Hepatocyte (in vitro differentiated cells): ENCODE data around the gene FCRLA. TPM values are rescaled to one million over a fixed set of nuclear protein-coding genes. Genes with fewer than 3 reads are reported as not detected.
"Not testable (repeated sequence)": the region's sequence is repeated elsewhere in the genome, so short reads cannot be mapped to it uniquely, and the experiment has no call there.

Source experiments
- DNase-seq: peaks from one replicate; pipeline ENCODE4 v3.0.0-alpha.2; 2016; ENCODE audit warnings: low spot score
- H2AFZ ChIP-seq: fragments of 200-600 bp; sonication (generic); 2 replicates; pipeline ENCODE4 v1.6.0; 2016; ENCODE audit warnings: antibody characterized with exemption, mild to moderate bottlenecking
- H3K27ac ChIP-seq: fragments of 200-600 bp; sonication (generic); 2 replicates; pipeline ENCODE4 v1.5.1; 2016; ENCODE audit warnings: mild to moderate bottlenecking
- H3K27me3 ChIP-seq: fragments of 200-600 bp; sonication (generic); 2 replicates; pipeline ENCODE4 v1.6.1; 2016
- H3K36me3 ChIP-seq: fragments of 200-600 bp; sonication (generic); replicated peaks from 2 replicates; pipeline ENCODE4 v1.5.1; 2016; ENCODE audit warnings: low read depth; ENCODE audit not compliant: insufficient read depth
- H3K4me1 ChIP-seq: fragments of 200-600 bp; sonication (generic); 2 replicates; pipeline ENCODE4 v1.5.1; 2016; ENCODE audit warnings: mild to moderate bottlenecking, moderate library complexity; ENCODE audit not compliant: insufficient read depth
- H3K4me2 ChIP-seq: fragments of 200-600 bp; sonication (generic); 2 replicates; pipeline ENCODE4 v1.6.0; 2016
- H3K4me3 ChIP-seq: fragments of 200-600 bp; sonication (generic); 2 replicates; pipeline ENCODE4 v1.5.1; 2016; ENCODE audit warnings: mild to moderate bottlenecking
- H3K79me2 ChIP-seq: fragments of 200-600 bp; sonication (generic); 2 replicates; pipeline ENCODE4 v1.6.0; 2017; ENCODE audit warnings: mild to moderate bottlenecking
- H3K9me2 ChIP-seq: fragments of 200-600 bp; sonication (generic); replicated peaks from 2 replicates; pipeline ENCODE4 v1.6.0; 2017; ENCODE audit warnings: mild to moderate bottlenecking; ENCODE audit not compliant: insufficient read depth
- H3K9me3 ChIP-seq: fragments of 200-600 bp; sonication (generic); 2 replicates; pipeline ENCODE4 v1.5.1; 2016; ENCODE audit warnings: low read depth, mild to moderate bottlenecking
- H4K20me1 ChIP-seq: fragments of 200-600 bp; sonication (generic); 2 replicates; pipeline ENCODE4 v1.6.0; 2016; ENCODE audit warnings: mild to moderate bottlenecking; ENCODE audit not compliant: insufficient read depth, poor library complexity, severe bottlenecking
- CTCF ChIP-seq: fragments of 200-600 bp; sonication (generic); IDR thresholded peaks from 2 replicates; pipeline ENCODE4 v1.5.1; 2016; ENCODE audit warnings: antibody characterized with exemption, mild to moderate bottlenecking; ENCODE audit not compliant: poor library complexity
- EZH2 ChIP-seq: fragments of 200-600 bp; sonication (generic); IDR thresholded peaks from 2 replicates; pipeline ENCODE4 v1.6.1; 2016; ENCODE audit warnings: antibody characterized with exemption, mild to moderate bottlenecking, borderline replicate concordance
- EZH2phosphoT487 ChIP-seq: fragments of 200-600 bp; sonication (generic); IDR thresholded peaks from one replicate; pipeline ENCODE4 v1.6.1; 2018; ENCODE audit warnings: antibody characterized with exemption, mild to moderate bottlenecking, low read depth, moderate library complexity; ENCODE audit not compliant: unreplicated experiment, severe bottlenecking
- WGBS: methylation state at CpG from one replicate; pipeline ENCODE4 v1.1.6; 2016; ENCODE audit warnings: low lambda C conversion rate; ENCODE audit errors: missing lambda C conversion rate; 5-methylcytosine and 5-hydroxymethylcytosine counted together
- polyA plus RNA-seq: library from polyadenylated mRNA; unstranded; fragments of >200 nt; fragmentation: Nextera tagmentation; extraction: Ambion mirVana; gene quantifications from 2 replicates; pipeline ENCODE4 v1.2.1, GENCODE V29; 2016
- total RNA-seq: library from RNA; depleted of rRNA; stranded (reverse); fragments of >200 nt; gene quantifications from 2 replicates; pipeline ENCODE4 v1.2.3, GENCODE V29; 2014

FCRLA gene
- total RNA-seq = 0.16 and 3.0 TPM in 2 replicates
- polyA plus RNA-seq = 0.31 and 0.75 TPM in 2 replicates

GRCh38 chr1:161706482-161707347, at the start of gene FCRLA:
Gene FCRLA (plus strand): TSS chr1:161707229. CDS start chr1:161707265, 36 bp downstream.
- Histone ChIP-seq H3K4me2 (no peak within 1 kb of the TSS), H3K4me1 (no peaks in the 10 kb centered on the region), H3K36me3 (no peaks in the 10 kb centered on the region), H3K9me2 (no peaks in the 10 kb centered on the region), H4K20me1 (no peaks in the 10 kb centered on the region), H3K9me3 (no peaks in the 10 kb centered on the region), H3K79me2 (no peaks in the 10 kb centered on the region), H2AFZ (no peak within 1 kb of the TSS), H3K4me3 (no peak within 1 kb of the TSS), H3K27ac (no peak within 1 kb of the TSS), H3K27me3 (no peaks in the 10 kb centered on the region)
- 67% methylated on average over 4 of the region's 4 CpGs for WGBS
- peak; percentile 34 for DNase-seq
- TF ChIP-seq EZH2 (no peak), CTCF (no peak), EZH2phosphoT487 (no peak)

GRCh38 chr1:161658524-161658923, 48.5 kb upstream of the FCRLA start:
- not testable (repeated sequence) for H3K4me1 ChIP-seq, H3K27me3 ChIP-seq, H3K9me2 ChIP-seq, H3K9me3 ChIP-seq, H3K4me2 ChIP-seq, H2AFZ ChIP-seq, H4K20me1 ChIP-seq, H3K4me3 ChIP-seq, H3K79me2 ChIP-seq, H3K27ac ChIP-seq, H3K36me3 ChIP-seq, DNase-seq

- DNase-seq, H3K9me3 ChIP-seq, H3K4me1 ChIP-seq, H3K4me3 ChIP-seq, H3K27ac ChIP-seq, H4K20me1 ChIP-seq, H3K79me2 ChIP-seq, H3K9me2 ChIP-seq, H3K27me3 ChIP-seq, H2AFZ ChIP-seq, H3K4me2 ChIP-seq, H3K36me3 ChIP-seq: not testable (repeated sequence)
- 70% methylated on average over 4 of the region's 9 CpGs for WGBS
Observed at GRCh38 chr1:161661660-161662311, 45.2 kb upstream of the FCRLA start.

- not testable (repeated sequence) for H4K20me1 ChIP-seq, H3K9me3 ChIP-seq, DNase-seq, H3K27ac ChIP-seq, H3K9me2 ChIP-seq, H2AFZ ChIP-seq, H3K36me3 ChIP-seq, H3K79me2 ChIP-seq, H3K4me3 ChIP-seq, H3K4me2 ChIP-seq, H3K27me3 ChIP-seq, H3K4me1 ChIP-seq
- no CpG with 5 or more reads among the region's 4 CpGs for WGBS
Observed at GRCh38 chr1:161662684-161663339, 44.2 kb upstream of the FCRLA start, which contains the start of gene FCGR2B. Gene FCGR2B (plus strand): TSS chr1:161663143. CDS start chr1:161663242, 99 bp downstream.

GRCh38 chr1:161663569-161663968, 43.5 kb upstream of the FCRLA start:
- H3K36me3 ChIP-seq, H4K20me1 ChIP-seq, H3K9me2 ChIP-seq, H3K4me2 ChIP-seq, H3K4me1 ChIP-seq, H3K27ac ChIP-seq, H3K9me3 ChIP-seq, H3K27me3 ChIP-seq, H3K4me3 ChIP-seq, DNase-seq, H2AFZ ChIP-seq, H3K79me2 ChIP-seq: not testable (repeated sequence)
- no CpG with 5 or more reads among the region's 1 CpG for WGBS

GRCh38 chr1:161664689-161665088, 42.3 kb upstream of the FCRLA start:
- not testable (repeated sequence) for H2AFZ ChIP-seq

GRCh38 chr1:161671045-161672020, 35.7 kb upstream of the FCRLA start:
- H3K36me3 ChIP-seq, H3K27ac ChIP-seq, H3K27me3 ChIP-seq, H3K79me2 ChIP-seq, H3K9me2 ChIP-seq, H4K20me1 ChIP-seq, H3K4me1 ChIP-seq, H3K4me3 ChIP-seq, H3K9me3 ChIP-seq, H2AFZ ChIP-seq, H3K4me2 ChIP-seq, DNase-seq: not testable (repeated sequence)
- WGBS = 63% methylated on average over 14 of the region's 15 CpGs

More at GRCh38 chr1:161664689-161665088, 42.3 kb upstream of the FCRLA start:
- H4K20me1 ChIP-seq, H3K4me3 ChIP-seq, DNase-seq, H3K27me3 ChIP-seq, H3K36me3 ChIP-seq, H3K79me2 ChIP-seq, H3K9me2 ChIP-seq, H3K9me3 ChIP-seq, H3K4me2 ChIP-seq, H3K27ac ChIP-seq, H3K4me1 ChIP-seq: not testable (repeated sequence)
- no CpG with 5 or more reads among the region's 4 CpGs for WGBS
